SK-N-MC (cell line): ENCODE results near the gene ATP1B1.

Source experiments
- EZH2 ChIP-seq: fragments of 200-600 bp; sonication (generic); IDR thresholded peaks from one replicate; pipeline ENCODE4 v1.6.1; 2017; ENCODE audit warnings: antibody characterized with exemption
- FOXP2 ChIP-seq: optimal IDR thresholded peaks from 2 replicates; pipeline ENCODE3; 2011; ENCODE audit warnings: mild to moderate bottlenecking, moderate library complexity; ENCODE audit not compliant: insufficient read depth; ENCODE audit errors: extremely low read length, control extremely low read depth
- POLR2AphosphoS5 ChIP-seq: IDR thresholded peaks from 2 replicates; pipeline ENCODE4 v1.6.1; 2012; ENCODE audit warnings: mild to moderate bottlenecking, low read depth, low read length, borderline replicate concordance

DNA sequence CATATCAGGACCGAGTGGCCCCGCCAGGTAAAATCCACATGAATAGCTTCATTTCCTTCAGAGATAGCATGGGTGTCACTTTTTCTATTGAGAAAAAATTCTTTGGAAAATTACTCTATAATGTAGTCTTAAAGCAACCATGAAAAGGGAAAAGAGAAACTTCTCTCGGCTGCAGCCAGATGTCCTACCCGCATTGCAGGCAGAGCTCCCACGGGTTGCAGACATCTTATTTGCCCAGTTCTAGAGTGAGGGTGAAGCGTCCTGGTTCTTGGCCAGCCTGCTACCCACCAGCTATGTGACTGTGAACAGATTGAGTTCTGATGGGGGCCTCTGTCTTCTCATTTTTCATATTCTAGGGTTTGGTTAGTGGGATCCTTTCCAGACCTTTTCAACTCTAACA lies 5.0 kb downstream of the ATP1B1 start:
- no peak for TF ChIP-seq EZH2
- no peak for TF ChIP-seq FOXP2
- no peak for TF ChIP-seq POLR2AphosphoS5
